HepG2 (cell line): Measurements from ENCODE around the gene TRAPPC5. TPM values are rescaled to one million over a fixed set of nuclear protein-coding genes. Genes with fewer than 3 reads are reported as not detected.

Experiments
- CBX1 ChIP-seq: IDR thresholded peaks from one replicate; pipeline ENCODE4 v1.6.1; 2016; ENCODE audit warnings: antibody characterized with exemption, low read depth
- ELF3 ChIP-seq: IDR thresholded peaks from 2 replicates; pipeline ENCODE4 v1.6.1; 2016; ENCODE audit warnings: missing genetic modification reagents, missing compliant biosample characterization
- GABPA ChIP-seq, 2 experiments: IDR thresholded peaks; 2 replicates each; pipeline ENCODE4 v1.6.1; 2011 to 2016; ENCODE audit warnings: low read depth in 2 of 2, low read length in 1 of 2, missing biosample characterization in 1 of 2, missing genetic modification characterization in 1 of 2
- GFI1 ChIP-seq: sonication (generic); formaldehyde crosslinking; IDR thresholded peaks from 2 replicates; pipeline ENCODE4 v1.5.0; 2020; ENCODE audit warnings: missing genetic modification reagents, mild to moderate bottlenecking, borderline replicate concordance
- HOXA5 ChIP-seq: sonication (generic); formaldehyde crosslinking; IDR thresholded peaks from 2 replicates; pipeline ENCODE4 v1.4.0; 2020; ENCODE audit warnings: missing genetic modification reagents
- JARID2 ChIP-seq: sonication (generic); formaldehyde crosslinking; IDR thresholded peaks from 2 replicates; pipeline ENCODE4 v1.8.1; 2023; ENCODE audit warnings: missing genetic modification reagents, inconsistent platforms; ENCODE audit not compliant: insufficient replicate concordance
- MYC ChIP-seq: sonication (generic); formaldehyde crosslinking; IDR thresholded peaks from 2 replicates; pipeline ENCODE4 v1.9.0; 2021; ENCODE audit warnings: missing genetic modification reagents, borderline replicate concordance
- SIX4 ChIP-seq: sonication (generic); formaldehyde crosslinking; IDR thresholded peaks from 2 replicates; pipeline ENCODE4 v1.4.0; 2020; ENCODE audit warnings: missing genetic modification reagents
- ZBTB7A ChIP-seq: sonication (generic); formaldehyde crosslinking; IDR thresholded peaks from 2 replicates; pipeline ENCODE4 v1.8.0; 2022; ENCODE audit warnings: mild to moderate bottlenecking, missing genetic modification reagents
- ZNF274 ChIP-seq: sonication (generic); formaldehyde crosslinking; IDR thresholded peaks from 2 replicates; pipeline ENCODE4 v1.5.1; 2020; ENCODE audit warnings: mild to moderate bottlenecking, missing genetic modification reagents
- ZNF431 ChIP-seq: sonication (generic); formaldehyde crosslinking; IDR thresholded peaks from 2 replicates; pipeline ENCODE4 v1.9.0; 2022; ENCODE audit warnings: missing genetic modification reagents, low read depth, mild to moderate bottlenecking, borderline replicate concordance
- ZNF552 ChIP-seq: sonication (generic); formaldehyde crosslinking; IDR thresholded peaks from 2 replicates; pipeline ENCODE4 v1.9.0; 2022; ENCODE audit warnings: missing genetic modification reagents, mild to moderate bottlenecking, borderline replicate concordance
- ZNF558 ChIP-seq: sonication (generic); formaldehyde crosslinking; IDR thresholded peaks from 2 replicates; pipeline ENCODE4 v1.9.0; 2022; ENCODE audit warnings: mild to moderate bottlenecking, missing genetic modification reagents, borderline replicate concordance
- polyA plus RNA-seq, 8 experiments: library from polyadenylated mRNA; depleted of rRNA in 3 of 8; stranded (reverse) in 7 of 8; unstranded in 1 of 8; fragments of >200 nt; fragmentation: Illumina TruSeq in 4 of 8; extraction: Trizol in 4 of 8; gene quantifications; 2 replicates each; pipeline versions ENCODE4 v1.2.1 to v1.2.3, GENCODE V29; 2011 to 2016; ENCODE audit warnings: low read depth in 4 of 8, missing spikeins in 1 of 8, mixed read lengths in 1 of 8; ENCODE audit not compliant: insufficient read depth in 1 of 8
- total RNA-seq, 5 experiments: library from RNA; depleted of rRNA; stranded (reverse); fragments of >200 nt; fragmentation: Illumina TruSeq; extraction: Trizol; gene quantifications; 2 replicates each; pipeline ENCODE4 v1.2.3, GENCODE V29; 2016; ENCODE audit warnings: low read depth in 1 of 5
- TF ChIP-seq, protein P1 (sequence below): sonication (generic); formaldehyde crosslinking; IDR thresholded peaks from 2 replicates; pipeline ENCODE4 v1.8.0; 2023; ENCODE audit warnings: mild to moderate bottlenecking, missing genetic modification reagents
- TF ChIP-seq, protein P2 (sequence below): sonication (generic); formaldehyde crosslinking; IDR thresholded peaks from 2 replicates; pipeline ENCODE4 v1.4.0; 2020; ENCODE audit warnings: missing genetic modification reagents
- TF ChIP-seq, protein P3 (sequence below): sonication (generic); formaldehyde crosslinking; IDR thresholded peaks from 2 replicates; pipeline ENCODE4 v1.5.0; 2020; ENCODE audit warnings: mild to moderate bottlenecking, missing genetic modification reagents, borderline replicate concordance
- TF ChIP-seq, protein P4 (sequence below): sonication (generic); formaldehyde crosslinking; IDR thresholded peaks from 2 replicates; pipeline ENCODE4 v1.4.0; 2020; ENCODE audit warnings: missing genetic modification reagents, mild to moderate bottlenecking, borderline replicate concordance
- TF ChIP-seq, protein P5 (sequence below): sonication (generic); formaldehyde crosslinking; IDR thresholded peaks from 2 replicates; pipeline ENCODE4 v1.4.0; 2020; ENCODE audit warnings: missing genetic modification reagents
- TF ChIP-seq, protein P6 (sequence below): IDR thresholded peaks from 2 replicates; pipeline ENCODE4 v1.6.1; 2016; ENCODE audit warnings: missing genetic modification reagents, missing compliant biosample characterization

The TRAPPC5 gene
- total and polyA plus RNA-seq, 2 of the 13 experiments (the other 11 are each of a cell fraction or from before 2014, with no cell fraction given) = 38.5 to 78.7 TPM

DNA sequence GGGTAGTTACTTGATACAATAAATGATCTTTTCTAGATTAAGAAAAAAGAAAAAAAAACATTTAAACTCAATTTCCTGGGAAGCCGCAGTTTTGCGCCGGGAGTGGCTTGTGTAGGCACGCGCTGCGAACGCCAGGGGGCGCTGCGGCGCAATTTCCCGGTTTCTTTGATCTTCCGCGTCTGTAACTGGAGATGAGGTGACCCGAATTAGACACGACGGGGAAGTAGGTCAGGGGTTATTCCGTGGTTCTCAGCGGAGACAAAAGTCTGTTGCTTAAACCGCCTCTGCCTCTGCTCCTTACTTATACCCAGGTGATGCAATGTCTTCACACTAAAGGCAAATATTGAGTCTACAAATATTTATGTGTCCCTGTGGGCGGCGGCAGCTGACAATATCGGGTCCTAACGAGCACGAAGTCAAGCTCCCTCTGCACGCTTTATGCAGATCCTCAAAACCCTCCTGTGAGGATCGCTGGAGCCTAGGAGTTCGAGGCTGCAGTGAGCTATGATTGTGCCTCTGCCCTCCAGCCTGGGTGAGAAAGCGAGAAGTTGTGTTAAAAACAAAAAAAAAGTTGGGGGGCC is 28.5 kb upstream of the TRAPPC5 start (continued):
- TF ChIP-seq JARID2 (CRISPR knock-in tag) = peak; percentile 28
- TF ChIP-seq GFI1 (CRISPR knock-in tag) = peak; percentile 47; the same call in 1 of the 2 replicates
- no peak for TF ChIP-seq CBX1
- peak; percentile 92 for TF ChIP-seq ELF3 (CRISPR knock-in tag)
- TF ChIP-seq, protein P1, sequence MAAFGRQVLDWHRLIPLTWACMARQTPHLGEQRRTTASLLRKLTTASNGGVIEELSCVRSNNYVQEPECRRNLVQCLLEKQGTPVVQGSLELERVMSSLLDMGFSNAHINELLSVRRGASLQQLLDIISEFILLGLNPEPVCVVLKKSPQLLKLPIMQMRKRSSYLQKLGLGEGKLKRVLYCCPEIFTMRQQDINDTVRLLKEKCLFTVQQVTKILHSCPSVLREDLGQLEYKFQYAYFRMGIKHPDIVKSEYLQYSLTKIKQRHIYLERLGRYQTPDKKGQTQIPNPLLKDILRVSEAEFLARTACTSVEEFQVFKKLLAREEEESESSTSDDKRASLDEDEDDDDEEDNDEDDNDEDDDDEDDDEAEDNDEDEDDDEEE = no peak
- TF ChIP-seq ZNF558 = peak; percentile 42; the same call in 1 of the 2 replicates
- no peak for TF ChIP-seq ZNF274 (CRISPR knock-in tag)
- TF ChIP-seq, protein P2, sequence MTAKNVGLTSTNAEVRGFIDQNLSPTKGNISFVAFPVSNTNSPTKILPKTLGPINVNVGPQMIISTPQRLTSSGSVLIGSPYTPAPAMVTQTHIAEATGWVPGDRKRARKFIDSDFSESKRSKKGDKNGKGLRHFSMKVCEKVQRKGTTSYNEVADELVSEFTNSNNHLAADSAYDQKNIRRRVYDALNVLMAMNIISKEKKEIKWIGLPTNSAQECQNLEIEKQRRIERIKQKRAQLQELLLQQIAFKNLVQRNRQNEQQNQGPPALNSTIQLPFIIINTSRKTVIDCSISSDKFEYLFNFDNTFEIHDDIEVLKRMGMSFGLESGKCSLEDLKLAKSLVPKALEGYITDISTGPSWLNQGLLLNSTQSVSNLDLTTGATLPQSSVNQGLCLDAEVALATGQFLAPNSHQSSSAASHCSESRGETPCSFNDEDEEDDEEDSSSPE (CRISPR knock-in tag) = peak; percentile 60
- TF ChIP-seq, protein P3, sequence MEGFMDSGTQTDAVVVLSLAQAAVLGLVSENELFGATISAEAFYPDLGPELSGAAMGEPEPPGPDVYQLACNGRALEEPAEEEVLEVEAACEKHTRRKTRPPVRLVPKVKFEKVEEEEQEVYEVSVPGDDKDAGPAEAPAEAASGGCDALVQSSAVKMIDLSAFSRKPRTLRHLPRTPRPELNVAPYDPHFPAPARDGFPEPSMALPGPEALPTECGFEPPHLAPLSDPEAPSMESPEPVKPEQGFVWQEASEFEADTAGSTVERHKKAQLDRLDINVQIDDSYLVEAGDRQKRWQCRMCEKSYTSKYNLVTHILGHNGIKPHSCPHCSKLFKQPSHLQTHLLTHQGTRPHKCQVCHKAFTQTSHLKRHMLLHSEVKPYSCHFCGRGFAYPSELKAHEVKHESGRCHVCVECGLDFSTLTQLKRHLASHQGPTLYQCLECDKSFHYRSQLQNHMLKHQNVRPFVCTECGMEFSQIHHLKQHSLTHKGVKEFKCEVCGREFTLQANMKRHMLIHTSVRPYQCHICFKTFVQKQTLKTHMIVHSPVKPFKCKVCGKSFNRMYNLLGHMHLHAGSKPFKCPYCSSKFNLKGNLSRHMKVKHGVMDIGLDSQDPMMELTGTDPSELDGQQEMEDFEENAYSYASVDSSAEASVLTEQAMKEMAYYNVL = no peak
- no peak for TF ChIP-seq ZBTB7A (CRISPR knock-in tag)
- TF ChIP-seq, protein P4, sequence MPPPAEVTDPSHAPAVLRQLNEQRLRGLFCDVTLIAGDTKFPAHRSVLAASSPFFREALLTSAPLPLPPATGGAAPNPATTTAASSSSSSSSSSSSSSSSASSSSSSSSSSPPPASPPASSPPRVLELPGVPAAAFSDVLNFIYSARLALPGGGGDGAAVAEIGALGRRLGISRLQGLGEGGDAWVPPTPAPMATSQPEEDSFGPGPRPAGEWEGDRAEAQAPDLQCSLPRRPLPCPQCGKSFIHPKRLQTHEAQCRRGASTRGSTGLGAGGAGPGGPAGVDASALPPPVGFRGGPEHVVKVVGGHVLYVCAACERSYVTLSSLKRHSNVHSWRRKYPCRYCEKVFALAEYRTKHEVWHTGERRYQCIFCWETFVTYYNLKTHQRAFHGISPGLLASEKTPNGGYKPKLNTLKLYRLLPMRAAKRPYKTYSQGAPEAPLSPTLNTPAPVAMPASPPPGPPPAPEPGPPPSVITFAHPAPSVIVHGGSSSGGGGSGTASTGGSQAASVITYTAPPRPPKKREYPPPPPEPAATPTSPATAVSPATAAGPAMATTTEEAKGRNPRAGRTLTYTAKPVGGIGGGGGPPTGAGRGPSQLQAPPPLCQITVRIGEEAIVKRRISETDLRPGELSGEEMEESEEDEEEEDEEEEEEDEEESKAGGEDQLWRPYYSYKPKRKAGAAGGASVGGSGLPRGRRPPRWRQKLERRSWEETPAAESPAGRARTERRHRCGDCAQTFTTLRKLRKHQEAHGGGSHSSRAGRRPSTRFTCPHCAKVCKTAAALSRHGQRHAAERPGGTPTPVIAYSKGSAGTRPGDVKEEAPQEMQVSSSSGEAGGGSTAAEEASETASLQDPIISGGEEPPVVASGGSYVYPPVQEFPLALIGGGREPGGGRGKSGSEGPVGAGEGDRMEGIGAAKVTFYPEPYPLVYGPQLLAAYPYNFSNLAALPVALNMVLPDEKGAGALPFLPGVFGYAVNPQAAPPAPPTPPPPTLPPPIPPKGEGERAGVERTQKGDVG (CRISPR knock-in tag) = 0 out of 2 replicates have a peak, but pooled peaks have one; percentile 40
- TF ChIP-seq GABPA (IDR thresholded peaks at IDR 0.05; ENCODE audit: low read depth, low read length) = no peak
- TF ChIP-seq GABPA (CRISPR knock-in tag; IDR thresholded peaks at IDR 0.05; ENCODE audit: low read depth) = peak; percentile 24; the same call in 1 of the 2 replicates
- peak; percentile 60; the same call in 1 of the 2 replicates for TF ChIP-seq ZNF431 (CRISPR knock-in tag)
- TF ChIP-seq MYC (CRISPR knock-in tag) = no peak
- peak; percentile 99 for TF ChIP-seq SIX4 (CRISPR knock-in tag)
- TF ChIP-seq, protein P5, sequence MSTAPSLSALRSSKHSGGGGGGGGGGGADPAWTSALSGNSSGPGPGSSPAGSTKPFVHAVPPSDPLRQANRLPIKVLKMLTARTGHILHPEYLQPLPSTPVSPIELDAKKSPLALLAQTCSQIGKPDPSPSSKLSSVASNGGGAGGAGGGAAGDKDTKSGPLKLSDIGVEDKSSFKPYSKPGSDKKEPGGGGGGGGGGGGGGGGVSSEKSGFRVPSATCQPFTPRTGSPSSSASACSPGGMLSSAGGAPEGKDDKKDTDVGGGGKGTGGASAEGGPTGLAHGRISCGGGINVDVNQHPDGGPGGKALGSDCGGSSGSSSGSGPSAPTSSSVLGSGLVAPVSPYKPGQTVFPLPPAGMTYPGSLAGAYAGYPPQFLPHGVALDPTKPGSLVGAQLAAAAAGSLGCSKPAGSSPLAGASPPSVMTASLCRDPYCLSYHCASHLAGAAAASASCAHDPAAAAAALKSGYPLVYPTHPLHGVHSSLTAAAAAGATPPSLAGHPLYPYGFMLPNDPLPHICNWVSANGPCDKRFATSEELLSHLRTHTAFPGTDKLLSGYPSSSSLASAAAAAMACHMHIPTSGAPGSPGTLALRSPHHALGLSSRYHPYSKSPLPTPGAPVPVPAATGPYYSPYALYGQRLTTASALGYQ (CRISPR knock-in tag) = 0 out of 2 replicates have a peak, but pooled peaks have one; percentile 61
- peak; percentile 34; the same call in 1 of the 2 replicates for TF ChIP-seq ZNF552 (CRISPR knock-in tag)
- TF ChIP-seq HOXA5 (CRISPR knock-in tag) = peak; percentile 47; the same call in 1 of the 2 replicates
- TF ChIP-seq, protein P6, sequence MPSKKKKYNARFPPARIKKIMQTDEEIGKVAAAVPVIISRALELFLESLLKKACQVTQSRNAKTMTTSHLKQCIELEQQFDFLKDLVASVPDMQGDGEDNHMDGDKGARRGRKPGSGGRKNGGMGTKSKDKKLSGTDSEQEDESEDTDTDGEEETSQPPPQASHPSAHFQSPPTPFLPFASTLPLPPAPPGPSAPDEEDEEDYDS = peak; percentile 41
